SKM-1 (cell line): Measurements from ENCODE around the gene SRCAP.

Source experiments
- DNase-seq: peaks from one replicate; lab custom pipeline; 2025; ENCODE audit not compliant: unreplicated experiment; lab: John Stamatoyannopoulos, UW

SRCAP gene

GRCh38 chr16:30728899-30729672, 30.1 kb downstream of the SRCAP start:
- DNase-seq: no peak

GRCh38 chr16:30731411-30731810, 32.4 kb downstream of the SRCAP start:
- no peak for DNase-seq

GRCh38 chr16:30736995-30737793, 38.2 kb downstream of the SRCAP start:
- DNase-seq: no peak

GRCh38 chr16:30737794-30738648, 39.0 kb downstream of the SRCAP start:
- no peak for DNase-seq

GRCh38 chr16:30738984-30739951, 40.3 kb downstream of the SRCAP start:
- no peak for DNase-seq

- no peak for DNase-seq
These were observed 41.6 kb downstream of the SRCAP start for GRCh38 chr16:30740364-30741251.

- no peak for DNase-seq
These were observed 42.5 kb downstream of the SRCAP start for GRCh38 chr16:30741461-30741914.

- DNase-seq: no peak
These were observed 44.7 kb downstream of the SRCAP start for GRCh38 chr16:30743716-30744115.

DNA sequence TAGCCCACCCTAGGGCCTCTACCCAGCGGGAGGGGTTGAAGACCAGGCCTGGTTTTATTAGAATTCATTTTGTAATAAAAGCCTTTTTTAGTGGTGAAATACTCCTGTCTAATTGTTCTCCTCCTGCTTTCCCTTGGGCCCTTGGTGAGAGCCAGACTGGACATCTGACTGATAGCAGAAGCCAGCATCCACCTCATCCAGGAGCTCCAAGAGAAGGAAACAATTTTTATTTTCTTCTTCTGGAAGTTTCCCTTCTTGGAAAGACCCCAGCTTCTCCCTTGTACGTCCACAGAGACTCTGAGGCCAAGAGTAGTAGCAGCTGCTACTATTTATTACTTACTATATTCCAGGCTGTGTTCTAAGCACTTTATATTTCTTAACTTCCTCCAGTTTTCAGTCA, 45.2 kb downstream of the SRCAP start:
- no peak for DNase-seq

- no peak for DNase-seq
These were observed 46.1 kb downstream of the SRCAP start for GRCh38 chr16:30745082-30745481.

DNA sequence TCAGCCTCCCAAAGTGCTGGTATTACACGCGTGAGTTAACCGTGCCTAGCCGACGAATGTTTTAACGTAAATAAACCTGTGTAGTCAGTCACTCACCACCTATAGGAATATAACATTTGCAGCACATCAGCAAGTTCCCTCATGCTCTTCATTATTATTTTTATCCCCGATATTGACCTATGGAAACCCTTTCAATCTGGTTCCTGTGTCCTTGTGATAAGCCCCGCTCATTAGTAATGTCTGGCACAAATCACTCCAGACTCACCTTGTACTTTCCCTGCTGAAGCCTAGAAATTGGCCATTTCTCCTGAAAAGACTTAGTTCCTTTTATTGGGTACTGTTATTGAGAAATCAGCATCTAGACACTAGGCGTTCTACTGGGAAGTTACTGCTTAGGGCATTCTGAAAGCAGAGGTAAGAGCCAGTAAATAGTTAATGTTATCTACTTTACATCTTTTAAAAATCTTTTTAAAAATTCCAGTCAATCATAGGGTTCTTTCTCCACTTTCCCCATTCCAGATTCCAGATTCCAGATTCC, 47.7 kb downstream of the SRCAP start:
- DNase-seq: no peak

GRCh38 chr16:30747331-30747730, 48.4 kb downstream of the SRCAP start:
- DNase-seq: no peak

DNA sequence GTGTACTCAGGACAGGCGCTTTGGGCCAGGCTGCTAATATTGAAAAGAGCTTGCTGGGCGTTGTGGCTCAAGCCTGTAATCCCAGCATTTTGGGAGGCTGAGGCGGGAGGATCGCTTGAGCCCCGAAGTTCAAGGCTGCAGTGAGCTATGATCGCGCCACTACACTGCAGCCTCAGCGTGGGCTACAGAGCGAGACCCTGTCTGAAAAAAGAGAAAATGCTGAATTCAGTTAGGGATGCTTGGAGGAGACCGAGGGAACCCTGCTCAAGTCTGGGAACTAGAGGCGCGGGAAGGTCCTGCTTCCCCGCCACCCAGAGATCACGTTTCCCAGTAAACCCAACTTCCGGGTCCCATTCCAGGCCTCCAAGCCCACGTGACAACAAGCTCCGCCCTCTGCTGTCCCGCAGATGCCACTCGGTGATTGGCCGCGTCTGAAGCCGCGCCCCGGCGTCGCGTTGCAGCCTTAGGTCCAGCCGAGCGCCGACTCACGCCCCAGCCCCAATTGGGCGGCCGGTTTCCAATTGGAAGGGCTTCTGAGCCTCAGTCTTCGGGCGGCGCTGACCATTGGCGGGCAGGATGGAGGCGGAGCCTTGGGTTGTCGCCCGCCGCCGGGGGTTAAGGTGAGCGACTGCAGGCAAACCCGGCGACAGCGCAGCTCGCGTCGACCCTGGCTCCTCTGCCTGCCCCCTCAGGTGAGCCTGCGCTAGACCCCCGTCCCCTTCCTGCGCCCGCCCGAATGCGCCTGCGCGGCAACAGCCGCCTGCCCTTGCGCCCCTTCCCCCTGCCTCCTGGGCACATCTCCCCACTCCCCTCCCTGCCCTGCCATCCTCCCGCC, 49.0 kb downstream of the SRCAP start, which contains the start of gene PHKG2:
TSS of gene PHKG2 (plus strand) at position 627 of the 835 bp plus-strand sequence. CDS start 396 bp downstream, outside the sequence.
- peak; percentile 95 for DNase-seq

- no peak for DNase-seq
These were observed 49.9 kb downstream of the SRCAP start for GRCh38 chr16:30748634-30749445.

DNA sequence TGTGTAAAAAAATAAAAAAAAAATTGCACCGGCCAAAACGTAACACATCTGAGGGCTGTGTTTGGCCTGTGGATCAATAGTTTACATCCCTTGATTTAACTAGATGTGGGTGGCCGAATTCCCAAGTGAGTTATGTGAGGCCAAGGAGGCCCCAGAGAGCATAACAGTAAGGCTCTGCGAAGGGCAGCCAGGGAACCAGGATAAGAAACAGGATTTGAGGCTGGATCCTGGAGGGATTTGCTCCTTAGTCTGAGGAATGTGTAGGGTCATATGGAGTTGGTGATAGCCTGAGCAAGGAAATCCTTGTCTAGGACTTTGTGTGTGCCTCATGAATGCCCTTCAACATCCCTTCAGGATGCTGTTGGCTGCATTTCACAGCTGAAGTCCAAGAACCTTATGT, 51.2 kb downstream of the SRCAP start:
- DNase-seq: no peak

DNA sequence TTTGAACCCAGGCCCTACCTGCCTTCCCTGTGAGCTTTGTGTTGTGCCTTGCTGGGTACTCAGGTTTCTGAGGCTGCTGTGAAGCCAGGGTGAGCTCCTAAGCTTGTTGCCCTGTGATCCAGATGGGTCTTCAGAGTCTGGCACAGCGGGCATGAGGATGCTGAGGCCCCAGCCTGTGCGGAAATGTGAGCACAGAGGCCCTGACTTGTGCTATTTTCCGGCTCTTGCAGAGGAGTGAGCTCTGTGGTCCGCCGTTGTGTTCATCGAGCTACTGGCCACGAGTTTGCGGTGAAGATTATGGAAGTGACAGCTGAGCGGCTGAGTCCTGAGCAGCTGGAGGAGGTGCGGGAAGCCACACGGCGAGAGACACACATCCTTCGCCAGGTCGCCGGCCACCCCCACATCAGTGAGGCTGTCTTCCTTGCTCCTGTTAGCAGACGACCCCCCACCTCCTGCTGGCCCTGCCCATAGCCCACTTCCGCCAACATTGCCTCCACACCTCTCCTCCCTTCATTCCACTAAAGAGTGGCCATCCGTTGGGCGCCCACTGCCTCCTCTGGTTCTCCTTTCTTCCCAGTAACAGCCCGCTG, 52.0 kb downstream of the SRCAP start:
- no peak for DNase-seq

GRCh38 chr16:30753596-30753995, 54.6 kb downstream of the SRCAP start:
- DNase-seq: no peak
